GM19238 (cell line): ENCODE measurements around the gene GH2.
"Not testable (repeated sequence)": the region's sequence is repeated elsewhere in the genome, so short reads cannot be mapped to it uniquely, and the experiment has no call there.

ENCODE experiments used
- DNase-seq: peaks from one replicate; pipeline ENCODE4 v3.0.0; 2011; ENCODE audit warnings: low spot score; ENCODE audit not compliant: insufficient read length

Gene GH2

GRCh38 chr17:63881935-63882601 is at the start of gene GH2:
Gene GH2 (minus strand): TSS chr17:63881944. CDS start chr17:63881801, 143 bp downstream.
- DNase-seq = peak; percentile 62

GRCh38 chr17:63930951-63931575 is 49.3 kb upstream of the GH2 start:
- DNase-seq = peak; percentile 84

GRCh38 chr17:63929860-63930766 is 48.4 kb upstream of the GH2 start:
- no peak for DNase-seq

GRCh38 chr17:63928966-63929695 is 47.4 kb upstream of the GH2 start:
- no peak for DNase-seq

GRCh38 chr17:63928172-63928666 is 46.5 kb upstream of the GH2 start:
- no peak for DNase-seq

- no peak for DNase-seq
These were observed 45.9 kb upstream of the GH2 start for GRCh38 chr17:63927464-63928171.

GRCh38 chr17:63926164-63926563 is 44.4 kb upstream of the GH2 start:
- no peak for DNase-seq

GRCh38 chr17:63925615-63926014 is 43.9 kb upstream of the GH2 start:
- no peak for DNase-seq

- not testable (repeated sequence) for DNase-seq
These were observed 40.7 kb upstream of the GH2 start for GRCh38 chr17:63922402-63922801.

GRCh38 chr17:63920779-63921178 is 39.0 kb upstream of the GH2 start:
- DNase-seq = not testable (repeated sequence)

- not testable (repeated sequence) for DNase-seq
These were observed 38.3 kb upstream of the GH2 start for GRCh38 chr17:63920050-63920449.

GRCh38 chr17:63919311-63919723 is 37.6 kb upstream of the GH2 start:
- DNase-seq = peak; percentile 78

GRCh38 chr17:63918789-63919305 is 37.1 kb upstream of the GH2 start, which contains the start of gene GH1:
Gene GH1 (minus strand): TSS chr17:63918839. CDS start chr17:63918776, 63 bp downstream.
- DNase-seq = not testable (repeated sequence)

GRCh38 chr17:63918305-63918704 is 36.6 kb upstream of the GH2 start:
- no peak for DNase-seq

- no peak for DNase-seq
These were observed 35.9 kb upstream of the GH2 start for GRCh38 chr17:63917646-63918045.

- DNase-seq = not testable (repeated sequence)
These were observed 35.5 kb upstream of the GH2 start for GRCh38 chr17:63917206-63917605.

GRCh38 chr17:63916566-63917185 is 34.9 kb upstream of the GH2 start:
- DNase-seq = no peak

GRCh38 chr17:63915753-63916152 is 34.0 kb upstream of the GH2 start:
- DNase-seq = not testable (repeated sequence)

GRCh38 chr17:63914471-63914870 is 32.7 kb upstream of the GH2 start:
- DNase-seq = no peak

GRCh38 chr17:63911657-63912100 is 29.9 kb upstream of the GH2 start:
- no peak for DNase-seq
